A549 (cell line): ENCODE results near the gene ASH1L. TPM values are rescaled to one million over a fixed set of nuclear protein-coding genes. Genes with fewer than 3 reads are reported as not detected.

Experiments used
- ATAC-seq, 2 experiments: fragments of 200-7000 bp in 1 of 2; fragments of >200 bp in 1 of 2; cut with Nextera tagmentation in 1 of 2; cut with Tn5 transposase in 1 of 2; 3 replicates each; pipeline versions ENCODE4 v1.8.0 to v1.9.1; 2018 to 2020; ENCODE audit warnings: mild to moderate bottlenecking in 1 of 2, moderate library complexity in 1 of 2
- CTCF ChIA-PET: fragments of 300-600 bp; sonication (Branson Sonifier 250); formaldehyde crosslinking; extraction: SDS; loops from one replicate; lab custom pipeline; 2021; ENCODE audit warnings: antibody characterized with exemption, inconsistent platforms; lab: Yijun Ruan, JAX
- POLR2A ChIA-PET: fragments of 350-600 bp; formaldehyde crosslinking; extraction: SDS; loops from one replicate; lab custom pipeline; 2021; ENCODE audit warnings: antibody characterized with exemption, inconsistent platforms; lab: Yijun Ruan, JAX
- DNase-seq, 2 experiments: peaks; one replicate each; pipeline versions ENCODE4 v3.0.0 to v3.0.0-alpha.2; 2011 to 2016; ENCODE audit warnings: low read depth in 1 of 2, low spot score in 1 of 2
- FAIRE-seq: peaks from 2 replicates; lab custom pipeline; 2011; peaks lifted over from hg19 to GRCh38; lab: Jason Lieb, UNC
- H3K27ac ChIP-seq, 2 experiments: fragments of >200 bp; sonication (Bioruptor Twin); formaldehyde crosslinking; 3 replicates each; pipeline ENCODE4 v1.5.1; 2016 to 2017
- H3K4me1 ChIP-seq: fragments of >200 bp; sonication (Bioruptor Twin); formaldehyde crosslinking; 3 replicates; pipeline ENCODE4 v1.6.1; 2016
- H3K4me2 ChIP-seq: fragments of >200 bp; sonication (Bioruptor Twin); formaldehyde crosslinking; 3 replicates; pipeline ENCODE4 v1.6.1; 2016
- H3K4me3 ChIP-seq: fragments of >200 bp; sonication (Bioruptor Twin); formaldehyde crosslinking; 3 replicates; pipeline ENCODE4 v1.5.1; 2016
- H3K9me3 ChIP-seq: fragments of >200 bp; sonication (Bioruptor Twin); formaldehyde crosslinking; 3 replicates; pipeline ENCODE4 v1.6.1; 2016
- ATOH8 ChIP-seq: fragments of 250-450 bp; sonication (Bioruptor Pico); IDR thresholded peaks from 2 replicates; pipeline ENCODE4 v1.5.0; 2020; ENCODE audit warnings: low read depth, mild to moderate bottlenecking, moderate library complexity
- BCL3 ChIP-seq: fragments of >200 bp; sonication (Bioruptor Twin); formaldehyde crosslinking; IDR thresholded peaks from 3 replicates; pipeline ENCODE4 v1.6.1; 2016
- CEBPB ChIP-seq, 2 experiments: fragments of >200 bp in 1 of 2; sonication (Bioruptor Twin) in 1 of 2; formaldehyde crosslinking in 1 of 2; IDR thresholded peaks; 2 replicates each; pipeline ENCODE4 v1.6.1; 2012 to 2016
- CTCF ChIP-seq: fragments of >200 bp; sonication (Bioruptor Twin); formaldehyde crosslinking; IDR thresholded peaks from 3 replicates; pipeline ENCODE4 v1.5.1; 2016
- EHF ChIP-seq: fragments of 250-450 bp; sonication (Bioruptor Pico); IDR thresholded peaks from 2 replicates; pipeline ENCODE4 v1.5.0; 2020; ENCODE audit warnings: mild to moderate bottlenecking
- EHMT2 ChIP-seq: fragments of 200-600 bp; sonication (generic); IDR thresholded peaks from 2 replicates; pipeline ENCODE4 v1.6.1; 2016; ENCODE audit warnings: antibody characterized with exemption, low read depth, mild to moderate bottlenecking, moderate library complexity
- FOSL2 ChIP-seq, 2 experiments: fragments of 450-650 bp in 1 of 2; fragments of >200 bp in 1 of 2; sonication (Bioruptor Twin) in 1 of 2; formaldehyde crosslinking; IDR thresholded peaks; 2 replicates each; pipeline versions ENCODE4 v1.5.0 to v1.6.1; 2016 to 2020; ENCODE audit warnings: mild to moderate bottlenecking in 1 of 2, moderate library complexity in 1 of 2
- HES2 ChIP-seq: fragments of >200 bp; sonication (Bioruptor Twin); formaldehyde crosslinking; IDR thresholded peaks from 2 replicates; pipeline ENCODE4 v1.6.1; 2016
- HEYL ChIP-seq: fragments of 250-450 bp; sonication (Bioruptor Pico); IDR thresholded peaks from 2 replicates; pipeline ENCODE4 v1.8.0; 2021; ENCODE audit warnings: mild to moderate bottlenecking, moderate library complexity
- HOXB13 ChIP-seq: fragments of 250-450 bp; sonication (Bioruptor Pico); IDR thresholded peaks from 2 replicates; pipeline ENCODE4 v1.5.0; 2020; ENCODE audit warnings: low read depth, mild to moderate bottlenecking, moderate library complexity
- JUNB ChIP-seq: fragments of >200 bp; sonication (Bioruptor Twin); formaldehyde crosslinking; IDR thresholded peaks from 2 replicates; pipeline ENCODE4 v1.6.1; 2016
- MAX ChIP-seq: IDR thresholded peaks from 2 replicates; pipeline ENCODE4 v1.6.1; 2012
- PHF8 ChIP-seq: fragments of 200-600 bp; sonication (generic); IDR thresholded peaks from 2 replicates; pipeline ENCODE4 v1.6.1; 2016; ENCODE audit warnings: low read depth, mild to moderate bottlenecking, antibody characterized with exemption, moderate library complexity, borderline replicate concordance
- RAD21 ChIP-seq, 2 experiments: fragments of >200 bp in 1 of 2; sonication (Bioruptor Twin) in 1 of 2; formaldehyde crosslinking in 1 of 2; IDR thresholded peaks in 1 of 2; conservative IDR thresholded peaks in 1 of 2; 2 replicates in 1 of 2; 3 replicates in 1 of 2; pipeline ENCODE4 v1.6.1; 2012 to 2018; ENCODE audit warnings: inconsistent platforms in 1 of 2
- SMC3 ChIP-seq: fragments of >200 bp; sonication (Bioruptor Twin); formaldehyde crosslinking; IDR thresholded peaks from 3 replicates; pipeline ENCODE4 v1.6.1; 2018; ENCODE audit warnings: inconsistent platforms
- ZNF302 ChIP-seq: fragments of 250-450 bp; sonication (Bioruptor Pico); IDR thresholded peaks from 2 replicates; pipeline ENCODE4 v1.9.0; 2021; ENCODE audit warnings: inconsistent platforms, mild to moderate bottlenecking, moderate library complexity
- WGBS: methylation state at CpG from one replicate; pipeline ENCODE4 v1.1.6; 2017; ENCODE audit errors: missing lambda C conversion rate; 5-methylcytosine and 5-hydroxymethylcytosine counted together
- polyA plus RNA-seq, 4 experiments: library from polyadenylated mRNA; depleted of rRNA in 3 of 4; stranded (reverse); fragments of >200 nt; fragmentation: RNase III in 1 of 4; extraction: RNeasy Plus Mini Kit Qiagen cat#74134 plus additional on column Dnase treatment in 1 of 4; gene quantifications; 2 replicates in 3 of 4; 3 replicates in 1 of 4; pipeline ENCODE4 v1.2.3, GENCODE V29; 2011 to 2017

The ASH1L gene
- polyA plus RNA-seq, 2 of the 4 experiments (the other 2 are of a cell fraction): 10.0 to 32.8 TPM

- POLR2A ChIA-PET: no interaction called here
- DNase-seq (no peak), ATAC-seq (no peak), FAIRE-seq (no peak)
- CTCF ChIA-PET: interaction anchor here (1.0 to 7.7 kb wide), 9 partner anchors 8 to 266 kb away, joined by 3 to 149 read pairs (median 7); partner anchors contain the start of gene FDPS
- Histone ChIP-seq H3K4me3 (no peak overlapping the region), H3K9me3 (no peaks in the 10 kb centered on the region), H3K4me1 (peaks cover 20% of the 10 kb centered on the region), H3K4me2 (peak overlapping the region; percentile 80), H3K27ac (peak overlapping the region in 1 of 2 experiments; percentile 98; a peak in 3 of 6 replicates)
- WGBS: 94% methylated on average over 6 of the region's 6 CpGs
- TF ChIP-seq CTCF (no peak), EHF (CRISPR knock-in tag) (no peak), FOSL2 (IDR thresholded peaks at IDR 0.05) (no peak), FOSL2 (CRISPR knock-in tag; IDR thresholded peaks at IDR 0.05) (no peak), EHMT2 (no peak)
Measured at GRCh38 chr1:155326020-155326526, 236.5 kb downstream of the ASH1L start.

- POLR2A ChIA-PET: no interaction called here
Measured at GRCh38 chr1:155325603-155325893, 237.1 kb downstream of the ASH1L start.

GRCh38 chr1:155324717-155325602 lies 237.6 kb downstream of the ASH1L start:
- FAIRE-seq (no peak), ATAC-seq (peak; percentile 55 to 60), DNase-seq (peak; percentile 72 to 88)
- H3K9me3 ChIP-seq: no peaks in the 10 kb centered on the region
- peak overlapping the region; percentile 80 for H3K4me2 ChIP-seq
- POLR2A ChIA-PET: interaction anchor here (0.7 to 2.1 kb wide), 2 partner anchors 17 to 74 kb away, joined by 4 to 10 read pairs; no protein-coding TSS in a partner anchor
- H3K4me3 ChIP-seq: peak overlapping the region; percentile 71
- TF ChIP-seq HEYL (CRISPR knock-in tag): no peak
- TF ChIP-seq HES2: no peak
- peak; percentile 51 for TF ChIP-seq CTCF
- peak; percentile 41; the same call in 2 of the 3 replicates for TF ChIP-seq SMC3
- peak; percentile 75; the same call in 1 of the 2 replicates for TF ChIP-seq PHF8
- peak; percentile 46; the same call in 1 of the 2 replicates for TF ChIP-seq MAX
- peak in 1 of 2 experiments; percentile 14; a peak in 3 of 5 replicates for TF ChIP-seq RAD21 (conservative IDR thresholded peaks at IDR 0.05 in 1 of 2, IDR thresholded peaks at IDR 0.05 in 1 of 2)
- CTCF ChIA-PET: interaction anchor here (0.6 to 7.7 kb wide), 19 partner anchors 15 to 324 kb away, joined by 3 to 149 read pairs (median 11); partner anchors contain the start of genes CLK2, FDPS, KRTCAP2 and MTX1
- 11% methylated on average over 35 of the region's 59 CpGs for WGBS
- peak overlapping the region; percentile 94 to 98 for H3K27ac ChIP-seq
- H3K4me1 ChIP-seq: peaks cover 20% of the 10 kb centered on the region

More at GRCh38 chr1:155325603-155325893, 237.1 kb downstream of the ASH1L start:
- ATAC-seq (no peak), FAIRE-seq (no peak), DNase-seq (no peak)
- Histone ChIP-seq H3K4me1 (peaks cover 20% of the 10 kb centered on the region), H3K27ac (peak overlapping the region; percentile 94 to 98), H3K4me3 (peak overlapping the region; percentile 71), H3K4me2 (peak overlapping the region; percentile 80), H3K9me3 (no peaks in the 10 kb centered on the region)
- CTCF ChIA-PET: interaction anchor here (1.3 to 7.7 kb wide), 9 partner anchors 14 to 266 kb away, joined by 3 to 149 read pairs (median 26); partner anchors contain the start of gene FDPS
- 83% methylated on average over 6 of the region's 6 CpGs for WGBS
- TF ChIP-seq JUNB (no peak), CEBPB (IDR thresholded peaks at IDR 0.05) (no peak), ATOH8 (CRISPR knock-in tag) (no peak), BCL3 (no peak), ZNF302 (CRISPR knock-in tag) (no peak), PHF8 (no peak), HOXB13 (CRISPR knock-in tag) (no peak)
